SK-N-SH (cell line): ENCODE data around the gene NEURL2.

ENCODE experiments used
- CTCF ChIP-seq: fragments of 200-600 bp; sonication (generic); IDR thresholded peaks from 2 replicates; pipeline ENCODE4 v1.6.1; 2017; ENCODE audit warnings: antibody characterized with exemption, mild to moderate bottlenecking, moderate library complexity
- EP300 ChIP-seq, 2 experiments: IDR thresholded peaks; 2 replicates each; pipeline versions ENCODE4 v1.4.0 to v1.6.1; 2012; ENCODE audit warnings: borderline replicate concordance in 1 of 2, low read depth in 1 of 2, low read length in 1 of 2
- EZH2phosphoT487 ChIP-seq: fragments of 200-600 bp; sonication (generic); IDR thresholded peaks from 2 replicates; pipeline ENCODE4 v1.6.1; 2017; ENCODE audit warnings: low read depth, mixed run types, mild to moderate bottlenecking, antibody characterized with exemption, moderate library complexity, borderline replicate concordance
- FOSL2 ChIP-seq: IDR thresholded peaks from 2 replicates; pipeline ENCODE4 v1.4.0; 2012; ENCODE audit warnings: low read depth, mild to moderate bottlenecking, moderate library complexity, borderline replicate concordance
- NRF1 ChIP-seq: IDR thresholded peaks from 2 replicates; pipeline ENCODE4 v1.6.1; 2012; ENCODE audit warnings: low read depth, mild to moderate bottlenecking, low read length
- RAD21 ChIP-seq: IDR thresholded peaks from 2 replicates; pipeline ENCODE4 v1.6.1; 2012; ENCODE audit warnings: mild to moderate bottlenecking, low read length
- REST ChIP-seq: IDR thresholded peaks from 2 replicates; pipeline ENCODE4 v1.6.1; 2012; ENCODE audit warnings: mild to moderate bottlenecking, low read depth, low read length, moderate library complexity
- SIN3A ChIP-seq: IDR thresholded peaks from 2 replicates; pipeline ENCODE4 v1.6.1; 2012; ENCODE audit warnings: low read depth, mild to moderate bottlenecking, low read length, moderate library complexity, borderline replicate concordance
- TAF1 ChIP-seq: IDR thresholded peaks from 2 replicates; pipeline ENCODE4 v1.6.1; 2012; ENCODE audit warnings: low read depth, mild to moderate bottlenecking, low read length, moderate library complexity, borderline replicate concordance

GRCh38 chr20:45886590-45887345 lies 4.2 kb downstream of the NEURL2 start:
- TF ChIP-seq SIN3A, result no peak
- TF ChIP-seq CTCF, result no peak
- no peak for TF ChIP-seq REST
- no peak for TF ChIP-seq RAD21
- no peak for TF ChIP-seq EP300 (IDR thresholded peaks at IDR 0.05; ENCODE audit: borderline replicate concordance in 1 of 2, low read depth in 1 of 2, low read length in 1 of 2)
- TF ChIP-seq FOSL2, result no peak
- no peak for TF ChIP-seq NRF1
- TF ChIP-seq EZH2phosphoT487, result no peak
- TF ChIP-seq TAF1, result no peak
